HL-60/S4 (cell line): ENCODE measurements around the gene ABLIM1.

Source experiments
- in situ Hi-C: fragments of 300-500 bp; cut with MboI; formaldehyde crosslinking; loops from 2 replicates; pipeline ENCODE4 v1.14.3; 2022; ENCODE audit warnings: low sequenced_read_pairs

The ABLIM1 gene

GRCh38 chr10:114658175-114658574 lies at the start of gene ABLIM1:
Gene ABLIM1 (minus strand): TSS chr10:114658275. CDS start chr10:114658200, 75 bp downstream.
- in situ Hi-C loops: no loop called here

GRCh38 chr10:114706458-114707055 lies 48.5 kb upstream of the ABLIM1 start:
- in situ Hi-C loops: no loop called here

- in situ Hi-C loops: no loop called here
Observed at GRCh38 chr10:114704679-114705078, 46.6 kb upstream of the ABLIM1 start.

GRCh38 chr10:114703377-114704107 lies 45.5 kb upstream of the ABLIM1 start:
- in situ Hi-C loops: no loop called here

- in situ Hi-C loops: loop anchor here (10.0 kb wide), 1 partner anchor 234 kb away; no protein-coding TSS in a partner anchor
Observed at GRCh38 chr10:114698271-114699061, 40.4 kb upstream of the ABLIM1 start.

- in situ Hi-C loops: loop anchor here (10.0 kb wide), 1 partner anchor 232 kb away; no protein-coding TSS in a partner anchor
Observed at GRCh38 chr10:114697061-114697598, 39.1 kb upstream of the ABLIM1 start.

GRCh38 chr10:114696301-114696700 lies 38.2 kb upstream of the ABLIM1 start:
- in situ Hi-C loops: loop anchor here (10.0 kb wide), 1 partner anchor 232 kb away; no protein-coding TSS in a partner anchor

- in situ Hi-C loops: loop anchor here (10.0 kb wide), 1 partner anchor 230 kb away; no protein-coding TSS in a partner anchor
Observed at GRCh38 chr10:114694752-114695151, 36.7 kb upstream of the ABLIM1 start.

GRCh38 chr10:114694062-114694461 lies 36.0 kb upstream of the ABLIM1 start:
- in situ Hi-C loops: loop anchor here (10.0 kb wide), 1 partner anchor 229 kb away; no protein-coding TSS in a partner anchor

- in situ Hi-C loops: loop anchor here (10.0 kb wide), 1 partner anchor 227 kb away; no protein-coding TSS in a partner anchor
Observed at GRCh38 chr10:114691442-114691941, 33.4 kb upstream of the ABLIM1 start.

- in situ Hi-C loops: no loop called here
Observed at GRCh38 chr10:114688786-114689185, 30.7 kb upstream of the ABLIM1 start.

- in situ Hi-C loops: no loop called here
Observed at GRCh38 chr10:114687459-114687858, 29.4 kb upstream of the ABLIM1 start.

- in situ Hi-C loops: no loop called here
Observed at GRCh38 chr10:114686013-114686412, 27.9 kb upstream of the ABLIM1 start.

- in situ Hi-C loops: no loop called here
Observed at GRCh38 chr10:114685456-114685855, 27.4 kb upstream of the ABLIM1 start.

- in situ Hi-C loops: no loop called here
Observed at GRCh38 chr10:114684822-114685209, 26.7 kb upstream of the ABLIM1 start.

GRCh38 chr10:114684084-114684821 lies 26.2 kb upstream of the ABLIM1 start:
- in situ Hi-C loops: no loop called here

- in situ Hi-C loops: no loop called here
Observed at GRCh38 chr10:114683593-114683992, 25.5 kb upstream of the ABLIM1 start.

- in situ Hi-C loops: no loop called here
Observed at GRCh38 chr10:114683162-114683561, 25.1 kb upstream of the ABLIM1 start.

GRCh38 chr10:114682532-114682931 lies 24.5 kb upstream of the ABLIM1 start:
- in situ Hi-C loops: no loop called here

- in situ Hi-C loops: no loop called here
Observed at GRCh38 chr10:114682121-114682520, 24.0 kb upstream of the ABLIM1 start.
